HG03571 (cell line): ENCODE data around the gene DLG4.

ENCODE experiments used
- ATAC-seq: cut with Tn5 transposase; IDR thresholded peaks from one replicate; pipeline ENCODE4 v1.9.1; 2021; ENCODE audit not compliant: unreplicated experiment

Gene DLG4

GRCh38 chr17:7215652-7216180 lies 3.9 kb downstream of the DLG4 start:
- ATAC-seq = no peak

- no peak for ATAC-seq
Observed at GRCh38 chr17:7215136-7215638, 4.4 kb downstream of the DLG4 start.

GRCh38 chr17:7214300-7215135 lies 5.1 kb downstream of the DLG4 start:
- ATAC-seq = peak; percentile 70

- no peak for ATAC-seq
Observed at GRCh38 chr17:7213895-7214299, 5.7 kb downstream of the DLG4 start.

- no peak for ATAC-seq
Observed at GRCh38 chr17:7211491-7212273, 8.0 kb downstream of the DLG4 start.

DNA sequence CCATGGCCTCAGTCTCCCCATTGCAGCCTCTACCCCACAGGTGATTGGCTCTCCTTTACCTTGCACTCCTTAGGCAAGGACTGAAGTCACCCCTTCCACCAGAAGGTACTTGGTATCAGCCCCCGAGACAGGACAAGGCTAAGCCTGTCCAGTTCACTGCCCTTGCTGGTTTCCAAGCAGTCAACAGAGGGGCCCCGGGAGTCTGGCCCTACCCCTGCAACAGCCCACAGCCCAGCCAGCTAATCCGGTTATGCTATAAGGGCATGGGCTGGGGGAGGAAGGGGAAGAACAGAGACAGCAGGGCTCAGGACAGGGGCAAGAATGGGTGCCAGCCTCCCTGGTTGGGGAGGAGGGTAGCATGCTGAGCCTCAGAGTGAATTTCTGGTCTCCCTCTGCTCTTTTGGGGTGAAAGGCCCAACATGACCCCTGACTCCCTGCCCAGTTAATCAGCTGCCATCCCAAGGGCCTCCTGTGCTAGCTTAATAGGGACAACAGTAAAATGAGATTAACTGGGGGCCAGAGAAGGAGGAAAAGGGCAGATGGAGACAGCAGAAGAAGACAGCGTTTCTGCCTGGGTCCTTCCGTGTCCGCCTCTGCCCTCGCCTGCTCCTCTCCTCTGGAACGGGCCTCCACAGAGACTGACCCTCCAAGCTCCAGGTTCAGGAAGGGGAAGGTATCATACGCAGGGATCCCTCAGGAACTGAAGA lies 10.7 kb downstream of the DLG4 start:
- ATAC-seq = no peak

DNA sequence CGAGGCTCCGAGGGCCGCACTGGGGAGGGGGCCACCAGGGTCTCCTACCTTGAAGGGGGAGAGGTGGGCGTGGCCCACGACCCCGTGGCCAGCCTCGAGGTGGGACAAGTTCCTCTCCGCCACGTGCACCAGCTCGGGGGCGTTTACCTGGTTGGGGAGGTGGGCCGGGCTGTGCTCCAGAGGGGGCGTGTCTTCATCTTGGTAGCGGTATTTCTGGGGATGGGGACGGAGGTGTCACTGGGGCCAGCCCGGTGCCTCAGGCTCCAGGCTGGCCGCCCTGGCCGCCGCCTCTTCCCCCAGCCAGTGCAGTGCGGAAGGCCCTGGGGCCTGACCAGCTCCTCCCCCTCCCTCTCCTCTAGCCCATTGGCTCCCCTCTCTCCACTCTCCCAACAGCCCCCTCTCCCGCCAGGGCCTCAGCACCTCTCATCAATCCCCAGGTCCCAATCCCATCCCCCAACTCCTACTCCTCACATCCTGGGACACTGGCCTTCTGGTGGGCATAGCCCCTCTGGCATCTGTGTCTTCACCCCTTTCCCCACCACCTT lies 11.5 kb downstream of the DLG4 start:
- no peak for ATAC-seq

DNA sequence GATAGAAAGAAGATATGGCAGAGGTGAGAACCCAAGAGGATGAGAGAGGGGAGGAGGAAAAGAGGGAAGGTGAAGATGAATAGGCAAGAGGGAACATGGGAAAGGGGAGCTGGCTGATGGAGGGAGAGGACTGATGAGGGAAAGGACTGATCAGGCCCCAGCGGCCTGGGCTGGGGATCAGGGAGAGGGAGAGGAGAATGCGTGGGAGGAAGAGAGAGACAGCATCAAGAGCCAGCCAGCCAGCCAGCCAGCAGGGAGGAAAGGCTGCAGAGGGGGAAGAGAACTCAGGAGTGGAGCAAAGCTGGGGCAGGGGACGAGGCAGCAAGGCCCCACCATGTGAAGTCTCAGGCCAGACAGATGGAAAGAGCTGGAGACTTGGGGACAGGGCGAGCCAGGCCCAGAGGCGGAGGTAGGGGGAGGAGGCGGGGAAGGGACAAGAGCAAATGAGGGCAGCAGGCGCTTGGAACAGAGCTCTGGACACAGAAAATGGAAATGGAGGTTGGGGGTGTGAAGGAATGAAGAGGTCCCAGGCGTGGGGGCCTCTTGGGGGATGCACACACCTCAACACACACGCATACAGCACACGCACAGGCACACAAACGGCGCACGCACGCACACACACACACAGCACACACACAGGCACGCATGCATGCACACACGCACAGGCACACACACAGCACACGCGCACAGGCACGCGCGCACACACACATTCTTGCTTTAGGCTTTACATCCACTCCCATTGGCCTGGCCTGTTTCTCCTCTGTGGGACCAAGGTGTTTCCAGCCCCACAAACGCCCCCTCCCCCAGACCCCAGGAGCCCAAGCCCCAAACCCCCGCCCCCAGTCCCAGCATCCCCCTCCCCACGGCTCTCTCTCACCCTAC lies 12.3 kb downstream of the DLG4 start:
- ATAC-seq = no peak

- ATAC-seq = no peak
Observed at GRCh38 chr17:7205561-7205960, 14.1 kb downstream of the DLG4 start.

DNA sequence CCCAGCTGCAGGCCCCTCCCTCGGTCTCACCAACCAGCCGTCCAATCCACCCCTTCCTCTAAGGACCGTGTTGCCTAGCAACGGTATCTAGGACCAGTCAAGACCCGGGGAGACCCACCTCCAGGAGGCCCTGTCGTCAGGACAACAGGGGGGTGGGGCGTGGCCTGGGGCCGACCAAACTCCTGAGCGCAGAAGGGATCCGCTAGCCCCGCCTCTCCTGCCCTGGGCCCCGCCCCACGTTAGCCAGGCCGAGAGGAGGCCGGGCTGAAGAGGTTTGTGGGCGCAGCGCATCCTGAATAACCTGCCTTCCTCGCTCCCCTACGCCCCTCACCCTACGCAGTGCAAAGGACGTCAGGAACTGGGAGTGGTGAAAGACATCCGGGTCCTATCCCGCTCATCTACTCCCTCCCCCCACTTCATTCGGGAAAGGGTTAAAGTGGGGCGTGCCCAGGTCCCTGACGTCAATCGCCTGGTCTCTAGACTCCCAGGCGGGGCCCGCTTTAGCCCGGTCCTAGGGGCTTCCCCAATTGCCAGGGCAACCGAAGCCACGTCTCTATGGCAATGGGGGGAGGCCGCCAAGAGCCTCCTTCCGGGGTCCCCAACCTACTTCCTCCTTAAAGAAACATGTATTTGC lies 14.7 kb downstream of the DLG4 start:
- peak; percentile 82 for ATAC-seq

GRCh38 chr17:7204336-7204735 lies 15.3 kb downstream of the DLG4 start:
- no peak for ATAC-seq

GRCh38 chr17:7203391-7203790 lies 16.2 kb downstream of the DLG4 start:
- no peak for ATAC-seq

DNA sequence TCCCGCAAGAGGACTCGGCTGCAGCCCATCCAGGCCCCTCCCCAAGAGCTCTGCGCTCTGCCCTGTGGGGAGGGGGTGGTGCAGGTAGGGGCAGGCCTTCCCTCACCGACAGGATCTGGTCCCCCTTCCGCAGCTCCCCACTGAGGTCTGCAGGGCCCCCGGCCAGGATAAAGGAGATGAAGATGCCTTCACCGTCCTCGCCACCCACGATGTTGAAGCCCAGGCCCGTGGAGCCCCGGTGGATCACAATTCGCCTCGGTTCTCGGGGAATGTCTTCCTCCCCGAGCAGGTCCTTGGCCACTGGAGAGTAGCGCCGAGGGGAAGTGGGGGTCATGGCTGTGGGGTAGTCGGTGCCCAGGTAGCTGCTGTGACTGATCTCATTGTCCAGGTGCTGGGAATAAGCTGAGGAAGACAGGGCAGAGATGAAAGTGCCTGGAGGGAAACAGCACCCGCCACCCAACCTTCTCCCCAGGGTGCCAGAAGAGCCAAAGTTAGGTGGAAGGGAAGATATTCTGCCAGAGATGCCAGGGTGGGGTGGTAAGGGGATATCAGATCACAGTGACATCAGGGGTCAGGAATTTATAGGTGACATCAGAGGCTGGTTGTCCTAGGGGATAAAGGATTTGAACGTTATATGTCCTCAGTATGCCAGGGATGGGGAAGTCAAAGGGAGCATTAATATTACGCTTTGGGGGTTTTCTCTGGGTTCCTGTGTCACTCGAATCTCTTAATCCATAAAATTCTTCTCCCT lies 22.8 kb downstream of the DLG4 start:
- ATAC-seq = no peak

DNA sequence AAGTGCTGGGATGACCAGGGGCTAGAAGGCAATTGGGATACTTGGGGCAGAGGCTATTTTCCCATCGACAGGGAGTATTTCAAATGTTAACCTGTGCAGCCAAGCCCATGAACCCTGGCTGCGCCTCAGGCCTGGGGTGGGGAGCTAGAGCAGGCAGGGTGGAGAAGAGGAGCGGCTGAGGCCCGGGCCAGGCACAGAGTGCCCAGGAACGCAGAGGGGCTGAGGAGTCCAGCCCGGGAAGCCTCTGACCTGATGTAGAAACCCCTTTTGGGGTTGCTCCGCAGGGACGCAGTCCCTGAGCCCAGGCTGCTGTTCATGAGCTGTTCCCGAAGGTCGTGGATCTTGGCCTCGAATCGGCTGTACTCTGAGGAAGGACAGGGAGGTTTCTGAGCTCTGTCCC lies 23.7 kb downstream of the DLG4 start:
- ATAC-seq = no peak

- no peak for ATAC-seq
Observed at GRCh38 chr17:7192271-7192937, 27.2 kb downstream of the DLG4 start.

DNA sequence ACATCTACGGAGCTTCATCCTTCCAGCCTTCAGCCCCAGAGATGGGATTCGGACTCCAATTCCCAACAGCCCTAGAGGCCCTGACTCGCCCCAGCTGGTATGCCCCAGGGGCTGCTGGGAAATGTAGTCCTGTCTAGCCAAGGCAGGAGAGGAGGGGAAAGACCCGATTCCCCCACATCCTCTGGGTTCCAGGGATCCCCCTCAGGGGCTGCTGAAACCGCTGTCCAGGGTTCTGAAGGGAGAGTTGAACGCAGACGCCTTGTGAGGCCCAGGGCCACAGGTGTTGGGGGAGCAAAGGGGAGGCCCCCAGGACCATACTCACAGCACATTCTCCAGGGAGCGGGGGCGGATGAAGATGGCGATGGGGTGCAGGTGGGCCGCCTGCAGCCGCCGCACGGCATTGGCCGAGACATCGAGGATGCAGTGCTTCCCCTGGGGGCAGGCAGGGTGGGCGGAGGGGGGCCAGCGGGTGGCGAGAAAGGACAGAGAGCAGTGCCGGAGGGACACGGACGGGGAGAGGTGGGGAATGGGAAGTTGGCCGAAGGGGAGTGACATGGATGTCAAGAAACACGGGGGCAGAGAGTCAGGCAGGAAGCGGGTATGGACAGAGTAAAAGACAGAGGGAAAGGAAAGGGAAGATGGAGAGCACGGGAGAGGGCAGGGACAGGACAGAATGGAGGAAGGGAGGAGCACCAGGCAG lies 27.9 kb downstream of the DLG4 start:
- ATAC-seq = no peak

- no peak for ATAC-seq
Observed at GRCh38 chr17:7191069-7191468, 28.6 kb downstream of the DLG4 start.
